ENCODE results near the gene PTN. TPM values are rescaled to one million over a fixed set of nuclear protein-coding genes. Genes with fewer than 3 reads are reported as not detected.

The PTN gene
- total and polyA plus RNA-seq, 2 of the 13 experiments (the other 11 are each of a cell fraction or from before 2014, with no cell fraction given) = not detected

DNA sequence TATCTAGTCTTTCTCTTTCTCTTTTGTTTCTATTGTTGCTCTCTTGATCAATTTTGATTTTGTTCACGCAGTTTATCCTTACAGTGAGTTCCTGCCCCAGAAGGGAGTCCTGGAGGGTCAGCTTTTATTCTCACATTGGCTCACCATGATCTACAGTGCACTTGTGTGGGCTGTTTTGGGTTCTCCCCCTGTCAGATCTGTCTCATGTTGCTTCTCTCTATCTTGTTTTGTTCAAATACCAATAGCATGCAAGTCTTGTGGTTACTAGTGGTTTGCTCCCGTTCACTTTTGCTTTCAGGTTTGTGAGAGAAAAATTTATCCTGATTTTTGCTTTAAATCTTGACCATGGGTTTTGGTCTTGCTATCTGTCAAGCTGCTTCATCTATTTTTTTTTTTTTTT is 74.3 kb downstream of the PTN start:
- ChIA-PET CTCF (ENCODE audit: low intra/inter-chr PET ratio, low total read pairs) (no interaction called here), POLR2A (no interaction called here)
- Histone ChIP-seq H3K9me3 (ENCODE audit: low read length) (no peaks in the 10 kb centered on the region), H3K27ac (ENCODE audit: extremely low read length, insufficient read depth, low read length) (no peak overlapping the region), H3K79me2 (ENCODE audit: insufficient read depth, low read length) (no peaks in the 10 kb centered on the region), H2AFZ (ENCODE audit: low read length) (no peak overlapping the region), H4K20me1 (ENCODE audit: insufficient read depth, low read length) (no peaks in the 10 kb centered on the region), H3K27me3 (ENCODE audit: control insufficient read depth in 1 of 2, insufficient read depth in 2 of 2, low read length in 2 of 2) (no peaks in the 10 kb centered on the region), H3K9ac (ENCODE audit: insufficient read depth, low read depth, low read length) (no peak overlapping the region), H3K4me3 (replicated peaks in 1 of 3; ENCODE audit: insufficient read depth in 1 of 3, low read depth in 2 of 3, low read length in 3 of 3) (no peak overlapping the region), H3K4me2 (ENCODE audit: low read depth, low read length) (no peak overlapping the region), H3K4me1 (ENCODE audit: insufficient read depth, low read length) (no peaks in the 10 kb centered on the region), H3K36me3 (replicated peaks in 1 of 2; ENCODE audit: control insufficient read depth in 1 of 2, insufficient read depth in 2 of 2, low read length in 2 of 2) (no peaks in the 10 kb centered on the region)
- TF ChIP-seq ZNF839 (CRISPR knock-in tag; IDR thresholded peaks at IDR 0.05; ENCODE audit: borderline replicate concordance) = no peak
- TF ChIP-seq, protein P1, sequence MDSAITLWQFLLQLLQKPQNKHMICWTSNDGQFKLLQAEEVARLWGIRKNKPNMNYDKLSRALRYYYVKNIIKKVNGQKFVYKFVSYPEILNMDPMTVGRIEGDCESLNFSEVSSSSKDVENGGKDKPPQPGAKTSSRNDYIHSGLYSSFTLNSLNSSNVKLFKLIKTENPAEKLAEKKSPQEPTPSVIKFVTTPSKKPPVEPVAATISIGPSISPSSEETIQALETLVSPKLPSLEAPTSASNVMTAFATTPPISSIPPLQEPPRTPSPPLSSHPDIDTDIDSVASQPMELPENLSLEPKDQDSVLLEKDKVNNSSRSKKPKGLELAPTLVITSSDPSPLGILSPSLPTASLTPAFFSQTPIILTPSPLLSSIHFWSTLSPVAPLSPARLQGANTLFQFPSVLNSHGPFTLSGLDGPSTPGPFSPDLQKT (CRISPR knock-in tag; IDR thresholded peaks at IDR 0.05; ENCODE audit: borderline replicate concordance) = no peak
- no peak for TF ChIP-seq THYN1 (CRISPR knock-in tag; IDR thresholded peaks at IDR 0.05; ENCODE audit: borderline replicate concordance, low read depth)
- TF ChIP-seq MEF2D (CRISPR knock-in tag; IDR thresholded peaks at IDR 0.05) = no peak
- no peak for TF ChIP-seq ZNF431 (CRISPR knock-in tag; IDR thresholded peaks at IDR 0.05; ENCODE audit: borderline replicate concordance, low read depth)
- no peak for TF ChIP-seq LCORL (IDR thresholded peaks at IDR 0.05)
- TF ChIP-seq LCORL (CRISPR knock-in tag; IDR thresholded peaks at IDR 0.05) = no peak
- TF ChIP-seq EED (CRISPR knock-in tag; IDR thresholded peaks at IDR 0.05) = no peak
- TF ChIP-seq ZNF678 (CRISPR knock-in tag; IDR thresholded peaks at IDR 0.05) = no peak
- no peak for TF ChIP-seq ATF1 (CRISPR knock-in tag; IDR thresholded peaks at IDR 0.05)
- TF ChIP-seq, protein P2, sequence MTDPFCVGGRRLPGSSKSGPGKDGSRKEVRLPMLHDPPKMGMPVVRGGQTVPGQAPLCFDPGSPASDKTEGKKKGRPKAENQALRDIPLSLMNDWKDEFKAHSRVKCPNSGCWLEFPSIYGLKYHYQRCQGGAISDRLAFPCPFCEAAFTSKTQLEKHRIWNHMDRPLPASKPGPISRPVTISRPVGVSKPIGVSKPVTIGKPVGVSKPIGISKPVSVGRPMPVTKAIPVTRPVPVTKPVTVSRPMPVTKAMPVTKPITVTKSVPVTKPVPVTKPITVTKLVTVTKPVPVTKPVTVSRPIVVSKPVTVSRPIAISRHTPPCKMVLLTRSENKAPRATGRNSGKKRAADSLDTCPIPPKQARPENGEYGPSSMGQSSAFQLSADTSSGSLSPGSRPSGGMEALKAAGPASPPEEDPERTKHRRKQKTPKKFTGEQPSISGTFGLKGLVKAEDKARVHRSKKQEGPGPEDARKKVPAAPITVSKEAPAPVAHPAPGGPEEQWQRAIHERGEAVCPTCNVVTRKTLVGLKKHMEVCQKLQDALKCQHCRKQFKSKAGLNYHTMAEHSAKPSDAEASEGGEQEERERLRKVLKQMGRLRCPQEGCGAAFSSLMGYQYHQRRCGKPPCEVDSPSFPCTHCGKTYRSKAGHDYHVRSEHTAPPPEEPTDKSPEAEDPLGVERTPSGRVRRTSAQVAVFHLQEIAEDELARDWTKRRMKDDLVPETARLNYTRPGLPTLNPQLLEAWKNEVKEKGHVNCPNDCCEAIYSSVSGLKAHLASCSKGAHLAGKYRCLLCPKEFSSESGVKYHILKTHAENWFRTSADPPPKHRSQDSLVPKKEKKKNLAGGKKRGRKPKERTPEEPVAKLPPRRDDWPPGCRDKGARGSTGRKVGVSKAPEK (CRISPR knock-in tag; IDR thresholded peaks at IDR 0.05; ENCODE audit: borderline replicate concordance) = no peak
- no peak for TF ChIP-seq GTF3A (CRISPR knock-in tag; conservative IDR thresholded peaks at IDR 0.05)
- no peak for TF ChIP-seq ZBTB42 (CRISPR knock-in tag; IDR thresholded peaks at IDR 0.05)
- TF ChIP-seq, protein P3, sequence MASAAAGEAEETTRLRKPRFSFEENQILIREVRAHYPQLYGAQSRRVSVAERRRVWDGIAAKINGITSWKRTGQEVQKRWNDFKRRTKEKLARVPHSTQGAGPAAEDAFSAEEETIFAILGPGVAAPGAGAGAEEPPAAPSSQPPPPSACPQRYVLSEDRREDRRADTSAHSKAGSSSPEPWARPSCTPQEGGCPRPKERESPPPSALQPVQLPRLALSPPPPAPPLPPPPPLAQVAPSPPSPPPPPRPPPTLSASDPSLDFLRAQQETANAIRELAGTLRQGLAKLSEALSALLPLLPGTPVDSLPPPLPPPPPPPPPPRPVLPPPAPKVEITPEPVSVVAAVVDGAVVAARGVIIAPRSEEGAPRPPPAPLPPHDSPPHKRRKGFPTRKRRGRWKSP (CRISPR knock-in tag; IDR thresholded peaks at IDR 0.05) = no peak
- no peak for TF ChIP-seq ATAD3A (CRISPR knock-in tag; IDR thresholded peaks at IDR 0.05)
- TF ChIP-seq, protein P4, sequence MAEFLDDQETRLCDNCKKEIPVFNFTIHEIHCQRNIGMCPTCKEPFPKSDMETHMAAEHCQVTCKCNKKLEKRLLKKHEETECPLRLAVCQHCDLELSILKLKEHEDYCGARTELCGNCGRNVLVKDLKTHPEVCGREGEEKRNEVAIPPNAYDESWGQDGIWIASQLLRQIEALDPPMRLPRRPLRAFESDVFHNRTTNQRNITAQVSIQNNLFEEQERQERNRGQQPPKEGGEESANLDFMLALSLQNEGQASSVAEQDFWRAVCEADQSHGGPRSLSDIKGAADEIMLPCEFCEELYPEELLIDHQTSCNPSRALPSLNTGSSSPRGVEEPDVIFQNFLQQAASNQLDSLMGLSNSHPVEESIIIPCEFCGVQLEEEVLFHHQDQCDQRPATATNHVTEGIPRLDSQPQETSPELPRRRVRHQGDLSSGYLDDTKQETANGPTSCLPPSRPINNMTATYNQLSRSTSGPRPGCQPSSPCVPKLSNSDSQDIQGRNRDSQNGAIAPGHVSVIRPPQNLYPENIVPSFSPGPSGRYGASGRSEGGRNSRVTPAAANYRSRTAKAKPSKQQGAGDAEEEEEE (CRISPR knock-in tag; IDR thresholded peaks at IDR 0.05; ENCODE audit: borderline replicate concordance) = no peak
- TF ChIP-seq ZSCAN30 (CRISPR knock-in tag; IDR thresholded peaks at IDR 0.05) = no peak
- no peak for TF ChIP-seq ZBTB8A (CRISPR knock-in tag; IDR thresholded peaks at IDR 0.05; ENCODE audit: borderline replicate concordance, low read depth)
- TF ChIP-seq POGZ (CRISPR knock-in tag; IDR thresholded peaks at IDR 0.05) = no peak
- intact Hi-C loops (cut with micrococcal nuclease; ENCODE audit: unreplicated experiment) = no loop called here
- DNase-seq (ENCODE audit: low spot score) (no peak), ATAC-seq (no peak), FAIRE-seq (no peak)
- WGBS (ENCODE audit: low lambda C conversion rate) = 5% methylated on average over 2 of the region's 2 CpGs
- BruUV-seq (replicated peaks) = no TSS peak
- in situ Hi-C loops (cut with HindIII; ENCODE audit: extremely low pct_ligation_motif_present, low pct_unique_long_range_greater_than_20kb) = no loop called here

Measured in HepG2 (cell line).